GM18873 (cell line): ENCODE results near the gene CSRNP3.
"Not testable (repeated sequence)": the region's sequence is repeated elsewhere in the genome, so short reads cannot be mapped to it uniquely, and the experiment has no call there.

Experiments
- ATAC-seq: cut with Tn5 transposase; IDR thresholded peaks from one replicate; pipeline ENCODE4 v1.9.1; 2021; ENCODE audit warnings: mild to moderate bottlenecking, moderate library complexity, moderate number of reproducible peaks; ENCODE audit not compliant: unreplicated experiment, low FRiP score

The CSRNP3 gene

DNA sequence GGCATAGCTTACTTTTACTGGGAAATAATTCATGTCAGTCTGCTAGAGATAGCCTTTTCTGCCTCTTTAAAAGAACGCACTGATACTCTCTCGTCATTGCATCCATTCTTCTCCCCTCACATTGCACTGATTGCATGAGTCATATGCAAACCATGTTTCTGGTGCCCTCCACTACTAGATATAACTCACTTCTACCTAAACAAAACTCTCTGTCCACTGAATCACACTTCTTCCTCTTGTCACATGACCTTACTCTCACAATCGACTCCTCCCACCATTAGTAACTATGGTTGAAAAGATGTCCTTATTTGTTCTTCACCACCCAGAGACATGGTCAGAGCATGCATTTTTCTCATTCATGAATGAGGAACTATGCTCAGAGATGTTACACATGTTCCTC is 158.0 kb downstream of the CSRNP3 start:
- ATAC-seq = no peak

DNA sequence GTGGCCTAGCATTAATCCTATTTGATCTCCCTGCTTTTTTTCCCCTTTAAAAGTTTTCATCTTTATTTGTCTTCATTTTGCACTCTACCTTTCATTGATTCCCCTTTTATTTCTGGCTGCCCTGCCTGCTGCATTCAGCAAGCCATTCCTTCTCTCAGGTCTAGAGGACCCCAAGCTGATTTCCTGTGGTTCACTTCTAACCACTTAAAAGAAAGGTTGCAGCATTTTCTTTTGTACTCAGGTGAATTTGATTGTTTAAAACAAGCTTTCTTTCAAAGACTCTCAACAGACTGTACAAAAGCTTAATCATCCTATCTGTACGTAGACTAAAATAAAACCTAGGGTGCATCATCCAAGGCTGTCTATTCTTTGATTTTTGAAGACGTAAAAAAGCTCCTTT is 160.3 kb downstream of the CSRNP3 start:
- ATAC-seq = no peak

DNA sequence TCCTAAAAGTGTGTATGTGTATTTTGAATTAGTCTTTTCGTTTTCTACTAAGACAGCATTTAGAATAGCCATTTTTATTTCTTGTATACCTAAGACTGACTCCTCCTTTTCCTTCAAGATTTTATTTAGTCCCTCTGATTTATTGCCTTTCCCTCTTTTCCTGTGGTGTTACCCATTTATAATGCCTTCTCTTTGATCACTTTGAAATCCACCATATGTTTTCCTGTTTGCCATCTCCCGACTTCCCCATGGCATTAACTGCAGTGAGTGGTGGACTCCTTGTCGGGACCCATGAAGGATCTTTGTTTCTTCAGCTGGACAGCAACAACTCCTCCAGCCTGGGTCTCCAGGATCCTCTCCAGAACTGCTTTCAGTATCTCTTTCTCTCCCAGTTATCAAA is 160.7 kb downstream of the CSRNP3 start:
- ATAC-seq = no peak

DNA sequence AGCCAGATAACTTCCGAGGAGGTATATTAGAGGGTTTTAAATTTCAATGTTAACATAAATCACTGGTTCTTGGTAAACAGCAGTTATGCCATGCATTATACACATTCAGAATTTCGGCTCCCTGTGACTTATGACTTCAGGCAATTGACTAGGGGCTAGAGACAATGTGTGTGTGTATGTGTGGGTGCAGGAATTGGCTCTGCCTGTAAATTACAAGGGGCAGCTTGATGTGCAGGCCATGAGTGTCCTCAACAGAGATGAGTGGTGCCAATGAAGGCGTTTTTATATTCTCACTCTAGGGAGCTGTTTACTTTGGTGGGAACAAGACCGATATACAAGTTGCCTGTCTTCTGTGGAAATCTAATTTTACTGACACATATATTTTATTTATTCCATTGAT is 161.6 kb downstream of the CSRNP3 start:
- no peak for ATAC-seq

DNA sequence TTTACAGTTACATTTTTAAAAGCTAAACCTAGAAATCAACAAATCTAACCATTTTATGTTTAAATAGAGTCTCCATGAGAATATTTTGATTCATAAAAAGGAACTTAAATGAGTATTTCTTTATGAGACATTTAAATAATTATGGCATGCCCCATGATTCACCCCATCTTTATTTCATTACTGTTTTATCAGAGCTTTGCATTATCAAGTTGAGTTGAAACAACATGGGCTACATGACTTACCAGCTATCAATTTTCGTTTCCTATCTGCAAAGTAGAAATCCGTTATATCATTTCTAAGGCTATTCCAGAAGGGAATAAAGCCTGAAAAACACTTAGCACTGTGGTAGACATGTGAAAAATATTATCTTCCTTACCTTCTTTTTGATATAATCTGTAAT is 163.1 kb downstream of the CSRNP3 start:
- ATAC-seq = no peak

DNA sequence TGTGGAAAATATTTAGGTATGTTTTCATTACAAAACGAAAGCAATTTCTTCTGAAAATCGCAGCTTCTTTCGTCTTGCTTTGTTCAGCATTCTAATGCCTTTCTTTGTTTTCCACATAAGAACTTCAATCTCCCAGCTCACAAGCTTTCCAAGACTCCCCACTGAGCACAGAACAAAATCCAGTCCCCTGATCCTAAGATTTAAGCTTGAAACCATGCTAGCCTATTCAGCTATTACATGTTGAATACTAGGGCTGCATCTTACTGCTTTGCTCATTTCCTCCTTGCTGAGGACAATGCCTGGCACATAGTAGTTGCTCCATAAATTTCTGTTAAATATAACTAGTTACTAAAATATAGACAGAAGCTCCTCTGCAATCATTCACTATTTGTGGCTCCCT is 163.9 kb downstream of the CSRNP3 start:
- no peak for ATAC-seq

DNA sequence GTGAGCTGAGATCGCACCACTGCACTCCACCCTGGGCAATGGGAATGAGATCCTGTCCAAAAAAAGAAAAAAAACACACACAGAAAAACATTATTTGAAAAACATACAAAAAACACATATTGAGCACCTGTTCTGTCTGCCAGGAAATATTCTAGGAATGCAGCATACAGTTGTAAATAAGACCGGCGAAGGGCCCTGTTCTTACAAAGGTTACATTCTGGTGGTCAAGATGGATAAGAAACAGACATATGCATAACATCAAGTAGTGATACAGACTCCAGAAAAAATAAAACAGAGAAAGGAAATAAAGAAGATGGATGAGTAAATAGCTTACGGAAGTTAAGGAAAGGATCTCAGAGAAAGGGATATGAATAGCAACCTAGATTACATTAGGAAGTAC is 164.8 kb downstream of the CSRNP3 start:
- no peak for ATAC-seq

DNA sequence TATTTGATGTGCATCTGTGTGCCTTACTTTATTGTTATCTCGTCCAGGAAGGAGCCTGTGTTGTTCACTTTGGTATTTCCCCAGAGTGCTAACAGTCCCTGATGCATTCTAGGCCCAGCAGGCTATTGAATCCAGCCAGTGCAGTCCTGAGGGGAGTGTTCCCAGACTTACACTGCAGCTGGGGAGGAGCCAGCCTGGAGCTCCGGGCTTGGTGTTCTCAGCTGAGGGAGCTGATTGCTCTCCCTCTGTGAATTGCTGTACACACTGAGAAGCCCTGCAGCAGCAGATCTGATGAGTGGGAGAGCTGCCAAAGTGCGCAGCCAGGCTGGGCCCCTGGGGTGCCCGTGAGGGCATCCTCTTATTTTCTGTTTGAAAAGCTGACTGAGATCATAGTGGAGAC is 165.4 kb downstream of the CSRNP3 start:
- no peak for ATAC-seq

DNA sequence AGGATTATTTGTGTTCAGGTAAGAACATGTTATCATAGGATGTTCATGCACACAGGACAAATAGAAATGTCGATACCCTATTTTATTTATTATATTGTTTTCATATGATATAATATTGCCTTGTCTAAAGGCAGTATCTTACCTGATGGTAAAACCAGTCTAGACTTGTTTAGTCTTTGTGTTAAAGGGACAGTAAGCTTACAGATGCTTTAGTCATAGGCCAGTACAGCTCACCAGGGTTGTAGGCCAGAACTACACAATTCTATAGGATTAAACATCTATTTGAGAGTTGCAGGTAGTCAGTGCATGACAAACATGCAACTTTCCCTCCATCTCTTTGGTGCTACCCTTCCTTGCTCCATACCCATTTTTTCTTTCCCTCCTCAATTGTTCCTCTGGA is 166.0 kb downstream of the CSRNP3 start:
- no peak for ATAC-seq

DNA sequence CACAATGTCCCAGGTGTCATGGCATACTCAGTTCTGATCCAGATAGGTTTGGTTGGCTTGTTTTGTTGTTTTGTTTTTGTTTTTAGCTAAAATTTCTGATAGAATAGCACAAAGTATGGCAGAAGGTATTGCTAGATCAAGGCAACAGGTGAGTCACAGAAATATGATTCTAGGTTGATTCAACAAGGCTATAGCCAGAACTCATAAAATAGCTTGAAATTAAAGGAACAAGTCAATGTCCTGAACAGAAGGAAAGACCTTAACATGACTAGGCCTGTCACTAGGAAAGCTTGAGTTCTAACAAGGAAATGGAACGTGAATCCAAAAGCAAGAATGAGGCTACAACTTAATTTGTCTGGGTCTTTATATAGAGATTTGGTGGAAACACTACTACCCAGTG is 167.5 kb downstream of the CSRNP3 start:
- ATAC-seq = no peak

DNA sequence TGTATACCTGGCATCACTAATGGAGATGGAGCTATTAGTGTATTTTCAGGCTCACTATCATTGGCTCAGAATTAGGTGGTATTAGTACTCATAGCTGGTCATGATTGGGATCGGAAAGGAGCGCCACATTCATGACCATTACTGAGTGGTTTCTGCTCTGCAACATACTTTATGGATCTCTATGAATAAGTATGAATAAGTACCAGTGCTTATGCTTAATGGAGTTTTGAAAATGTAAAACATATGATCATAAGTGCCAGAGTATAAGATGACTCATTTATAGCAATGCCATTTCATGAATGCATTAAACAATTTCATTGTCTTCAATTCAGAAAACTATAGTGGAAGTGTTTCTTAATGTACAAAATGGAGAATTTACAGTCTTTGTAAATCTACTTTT is 167.9 kb downstream of the CSRNP3 start:
- ATAC-seq = no peak

DNA sequence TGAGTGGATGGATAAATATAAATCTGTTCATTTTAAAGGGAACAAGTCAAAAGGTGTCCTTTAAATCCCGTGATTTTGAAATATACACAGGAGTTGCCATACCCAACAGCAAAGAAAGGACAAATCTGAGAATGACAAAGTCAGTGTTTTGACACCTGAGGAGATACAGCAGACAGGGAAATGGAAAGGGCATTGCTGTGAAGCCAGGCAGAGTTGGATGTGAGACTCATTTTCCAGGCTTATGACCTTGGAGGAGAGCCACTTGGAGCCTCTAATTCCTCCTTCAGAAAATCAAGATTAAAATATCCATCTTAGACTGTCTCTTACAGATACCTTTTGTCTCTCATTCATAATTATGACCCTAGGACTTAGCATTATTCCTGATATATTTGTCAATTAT is 170.0 kb downstream of the CSRNP3 start:
- no peak for ATAC-seq

DNA sequence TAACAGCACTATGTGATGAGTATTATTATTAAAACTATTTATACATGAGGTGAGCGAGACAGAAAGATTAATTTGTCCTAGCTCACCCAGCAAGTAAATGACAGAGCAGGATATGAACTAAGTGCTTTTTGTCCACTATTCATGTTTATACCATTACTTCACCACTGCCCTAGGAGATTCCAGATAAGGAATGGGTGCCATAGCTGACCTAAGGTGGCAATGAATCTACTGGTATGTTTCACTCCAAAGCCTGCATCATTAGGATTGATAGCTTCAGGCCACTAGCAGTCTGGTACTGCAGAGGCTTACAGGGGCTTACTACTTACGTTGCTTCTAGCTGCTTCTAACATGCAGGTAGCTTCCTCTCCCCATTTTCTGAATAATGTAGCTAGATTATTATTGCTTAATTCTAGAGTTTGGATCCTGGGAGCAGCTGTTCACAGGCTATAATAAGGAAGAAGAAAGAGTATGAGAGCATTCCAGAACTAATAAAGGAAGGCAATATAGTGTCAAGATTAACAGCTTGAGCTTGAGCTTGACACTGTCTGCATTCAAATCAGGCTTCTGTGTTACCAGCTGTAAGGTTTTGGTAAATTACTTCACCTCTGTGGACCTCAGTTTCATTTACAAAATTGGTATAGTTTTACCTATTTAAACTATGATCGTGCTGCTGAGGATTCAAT is 170.9 kb downstream of the CSRNP3 start:
- ATAC-seq = no peak

DNA sequence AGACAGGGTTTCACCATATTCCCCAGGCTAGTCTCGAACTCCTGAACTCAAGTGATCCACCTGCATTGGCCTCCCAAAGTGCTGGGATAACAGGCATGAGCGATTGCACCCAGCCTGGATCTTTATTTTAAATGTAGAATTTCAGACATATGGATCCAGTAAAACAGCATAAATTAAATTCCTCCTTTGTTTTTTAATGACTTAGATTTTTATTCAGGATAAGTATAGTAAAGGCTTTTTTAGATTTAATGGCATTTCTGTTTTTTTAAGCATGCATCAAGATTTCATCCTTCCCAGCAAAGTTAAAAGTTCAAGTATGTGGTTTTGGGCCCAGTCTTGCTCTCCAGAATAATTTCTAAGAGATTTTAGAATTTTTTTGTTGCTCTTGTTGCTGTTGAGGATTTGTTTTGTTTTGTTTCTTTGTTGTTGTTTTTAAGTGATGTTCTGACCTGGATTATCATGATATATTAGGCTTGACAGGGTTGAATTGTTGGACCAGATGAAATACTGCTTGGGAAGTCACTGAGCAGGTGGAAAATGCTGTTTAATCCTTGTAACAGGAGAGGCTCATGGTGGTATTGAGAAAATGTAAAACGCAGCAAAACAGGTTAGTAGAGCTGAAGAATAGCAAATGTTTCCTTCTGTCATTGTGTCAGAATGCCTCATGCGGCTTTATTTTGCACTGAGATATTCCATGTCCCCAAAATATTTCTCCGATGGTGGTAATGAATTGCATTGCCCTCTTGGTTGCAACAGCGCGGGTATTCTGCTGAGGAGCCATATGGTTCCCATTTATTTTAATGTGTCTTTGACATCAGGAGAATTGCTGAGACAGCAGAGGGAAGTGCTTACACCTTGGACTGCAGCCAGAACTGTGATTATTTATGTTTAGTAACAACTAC is 176.7 kb downstream of the CSRNP3 start:
- ATAC-seq = no peak

DNA sequence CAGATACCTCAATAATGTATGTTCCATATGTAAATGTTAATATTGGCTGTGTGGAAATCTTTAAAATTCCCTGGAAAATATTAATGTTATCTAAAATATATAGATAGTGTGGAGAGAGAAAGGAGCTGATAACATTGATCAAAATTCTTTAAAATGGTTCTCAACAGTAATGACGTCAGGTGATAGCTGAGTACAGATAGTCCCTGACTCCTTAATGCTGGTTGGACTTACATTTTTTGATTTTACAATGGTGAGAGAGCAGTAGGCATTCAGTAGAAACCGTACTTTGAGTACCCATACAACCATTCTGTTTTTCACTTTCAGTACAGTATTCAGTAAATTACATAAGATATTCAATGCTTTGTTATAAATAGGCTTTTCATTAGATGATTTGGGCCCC is 177.9 kb downstream of the CSRNP3 start:
- no peak for ATAC-seq

DNA sequence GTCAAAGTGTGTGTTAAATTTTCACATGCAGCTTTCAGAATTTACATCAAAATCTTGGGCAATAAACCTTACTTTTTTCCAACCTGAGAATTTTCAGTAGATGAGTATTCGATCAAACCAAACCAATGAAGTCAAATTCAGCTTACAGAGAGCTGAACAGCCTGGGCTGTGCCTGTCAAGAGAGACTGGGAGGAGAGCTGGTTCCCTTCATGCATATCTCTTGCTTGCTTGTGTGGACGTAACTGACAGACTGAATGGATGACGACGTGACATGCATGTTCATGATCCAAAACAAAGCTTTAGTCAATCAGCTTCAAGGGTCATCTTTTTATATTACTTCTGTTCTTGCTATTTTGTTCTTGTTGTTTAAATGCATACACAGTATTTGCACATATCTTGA is 179.3 kb downstream of the CSRNP3 start:
- ATAC-seq = no peak

DNA sequence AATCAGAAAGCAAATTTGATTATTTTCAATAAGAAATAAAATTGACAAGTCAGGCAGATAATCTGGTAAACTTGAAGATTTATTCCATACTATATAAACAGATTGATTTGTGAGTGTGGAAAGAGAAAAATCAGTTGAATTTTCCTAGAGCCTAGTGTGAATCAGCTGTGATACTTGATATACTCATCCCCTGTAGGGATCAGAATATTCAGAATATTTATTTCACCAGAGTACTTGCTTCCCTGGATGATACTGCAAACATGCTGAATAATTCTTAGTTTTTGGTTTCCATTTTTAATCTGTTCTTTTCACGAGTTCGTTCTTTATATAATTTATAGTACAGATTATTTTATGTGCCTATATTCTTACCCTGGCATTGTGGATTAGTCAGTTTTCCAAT is 181.7 kb downstream of the CSRNP3 start:
- ATAC-seq = no peak

DNA sequence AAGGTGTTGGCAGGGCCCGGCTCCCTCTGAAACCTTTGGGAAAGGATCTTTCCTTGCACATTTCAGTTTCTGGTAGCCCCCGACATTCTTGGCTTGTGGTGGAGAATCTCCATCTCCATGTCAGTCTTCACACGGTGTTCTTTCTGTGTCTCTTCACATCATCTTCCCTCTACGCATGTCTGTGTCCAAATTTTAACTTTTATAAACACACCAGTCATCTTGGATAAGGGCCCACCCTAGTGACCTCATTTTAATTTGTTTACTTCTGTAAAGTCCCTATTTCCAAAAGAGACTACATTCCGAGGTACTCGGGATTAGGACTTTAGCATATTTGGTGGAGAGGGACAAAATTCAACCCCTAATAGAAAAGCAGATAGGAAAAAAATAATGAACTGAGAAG is 186.2 kb downstream of the CSRNP3 start:
- no peak for ATAC-seq

DNA sequence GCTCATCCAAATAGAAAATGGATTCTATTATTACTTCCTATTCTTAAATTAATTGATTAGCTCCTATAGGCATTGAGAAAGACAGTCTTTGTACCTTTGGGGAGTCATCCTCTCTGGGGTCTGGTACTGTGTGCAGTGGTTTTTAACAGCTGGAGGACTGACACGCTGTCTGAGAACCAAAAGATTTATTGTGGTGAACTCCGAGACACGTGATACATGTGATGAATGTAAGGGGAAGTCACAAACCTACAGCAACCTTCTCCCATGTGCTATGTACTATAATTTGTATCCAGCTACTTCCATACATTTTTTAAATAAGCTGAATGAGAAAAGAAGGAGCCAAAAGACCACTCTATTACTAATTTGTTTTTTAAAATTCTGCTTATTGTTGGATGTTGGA is 190.9 kb downstream of the CSRNP3 start:
- no peak for ATAC-seq

DNA sequence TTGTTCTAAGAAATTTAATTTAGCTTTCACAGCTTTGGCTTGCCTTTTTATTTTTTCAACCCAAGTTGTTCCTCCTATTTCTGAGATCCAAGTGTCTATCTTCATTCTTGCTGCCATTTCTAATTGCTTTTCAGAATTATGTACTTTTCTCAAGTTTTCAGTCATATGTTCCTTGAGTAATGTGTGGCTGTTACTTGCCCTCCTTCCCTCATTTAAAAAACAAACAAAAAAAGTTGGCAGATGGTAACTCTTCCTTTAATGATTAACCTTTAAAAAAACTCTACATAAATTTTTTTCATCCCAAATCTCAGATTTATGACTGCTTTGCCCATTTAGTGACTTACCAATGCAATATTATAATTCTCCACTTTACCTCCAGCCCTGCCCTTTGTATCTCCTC is 193.2 kb downstream of the CSRNP3 start:
- no peak for ATAC-seq

DNA sequence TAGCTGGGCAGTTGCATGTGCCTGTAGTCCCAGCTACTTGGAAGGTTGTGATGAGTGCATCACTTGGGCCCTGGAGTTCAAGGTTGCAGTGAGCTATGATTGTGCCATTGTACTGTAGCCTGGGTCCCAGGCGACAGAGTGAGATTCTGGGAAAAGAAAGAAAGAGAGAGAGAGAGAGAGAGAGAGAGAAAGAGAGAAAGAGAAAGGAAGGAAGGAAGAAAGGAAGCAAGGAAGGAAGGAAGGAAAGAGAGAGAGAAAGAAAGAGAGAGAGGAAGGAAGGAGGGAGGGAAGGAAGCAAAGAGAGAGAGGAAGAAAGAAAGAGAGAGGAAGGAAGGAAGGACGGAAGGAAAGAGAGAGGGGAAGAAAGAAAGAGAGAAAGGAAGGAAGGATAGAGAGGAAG is 196.1 kb downstream of the CSRNP3 start:
- no peak for ATAC-seq

DNA sequence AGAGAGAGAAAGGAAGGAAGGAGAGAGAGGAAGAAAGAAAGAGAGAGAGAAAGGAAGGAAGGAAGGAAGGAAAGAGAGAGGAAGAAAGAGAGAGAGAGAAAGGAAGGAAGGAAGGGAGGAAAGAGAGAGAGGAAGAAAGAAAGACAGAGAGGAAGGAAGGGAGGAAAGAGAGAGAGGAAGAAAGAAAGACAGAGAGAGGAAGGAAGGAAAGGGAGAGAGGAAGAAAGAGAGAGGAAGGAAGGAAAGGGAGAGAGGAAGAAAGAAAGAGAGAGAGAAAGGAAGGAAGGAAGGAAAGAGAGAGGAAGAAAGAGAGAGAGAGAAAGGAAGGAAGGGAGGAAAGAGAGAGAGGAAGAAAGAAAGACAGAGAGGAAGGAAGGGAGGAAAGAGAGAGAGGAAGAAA is 196.6 kb downstream of the CSRNP3 start:
- not testable (repeated sequence) for ATAC-seq
